SK-N-MC (cell line): ENCODE data around the gene RBMS1.

Experiments used
- EZH2 ChIP-seq: fragments of 200-600 bp; sonication (generic); IDR thresholded peaks from one replicate; pipeline ENCODE4 v1.6.1; 2017; ENCODE audit warnings: antibody characterized with exemption
- FOXP2 ChIP-seq: optimal IDR thresholded peaks from 2 replicates; pipeline ENCODE3; 2011; ENCODE audit warnings: mild to moderate bottlenecking, moderate library complexity; ENCODE audit not compliant: insufficient read depth; ENCODE audit errors: extremely low read length, control extremely low read depth
- POLR2AphosphoS5 ChIP-seq: IDR thresholded peaks from 2 replicates; pipeline ENCODE4 v1.6.1; 2012; ENCODE audit warnings: mild to moderate bottlenecking, low read depth, low read length, borderline replicate concordance

- no peak for TF ChIP-seq POLR2AphosphoS5
- no peak for TF ChIP-seq FOXP2
- no peak for TF ChIP-seq EZH2
These were observed 224.2 kb downstream of the RBMS1 start for GRCh38 chr2:160269365-160269764.
